Stomach (tissue), 9 donors: ENCODE measurements around the gene TARS2. TPM values are rescaled to one million over a fixed set of nuclear protein-coding genes. Genes with fewer than 3 reads are reported as not detected.
A peak's percentile ranks its signal among the peaks of the same experiment; 100 is the strongest.

Experiments used
- DNase-seq, 2 donors: peaks; one replicate each; pipeline versions ENCODE4 v3.0.0 to v3.0.0-alpha.2; 2013 to 2019
- H3K27ac ChIP-seq, 5 donors: fragments of 200-600 bp in 4 of 5; sonication (generic) in 4 of 5; one replicate each; pipeline ENCODE4 v1.5.1; 2013 to 2019; ENCODE audit warnings: mild to moderate bottlenecking in 1 of 5, moderate library complexity in 1 of 5
- H3K27me3 ChIP-seq, 3 donors: fragments of 200-600 bp; sonication (generic); one replicate each; pipeline ENCODE4 v1.5.1; 2017 to 2019; ENCODE audit warnings: mixed run types in 1 of 3
- H3K36me3 ChIP-seq, 4 donors: fragments of 200-600 bp; sonication (generic); 1 replicate in 3 of 4; 2 replicates in 1 of 4; pipeline ENCODE4 v1.5.1; 2016 to 2019
- H3K4me1 ChIP-seq, 4 donors: fragments of 200-600 bp; sonication (generic); one replicate each; pipeline ENCODE4 v1.5.1; 2016 to 2019
- H3K4me3 ChIP-seq, 4 donors: fragments of 200-600 bp; sonication (generic) in 3 of 4; one replicate each; pipeline ENCODE4 v1.5.1; 2016 to 2019; ENCODE audit warnings: mild to moderate bottlenecking in 1 of 4
- H3K9me3 ChIP-seq, 4 donors: fragments of 200-600 bp; sonication (generic); one replicate each; pipeline ENCODE4 v1.5.1; 2016 to 2019
- EP300 ChIP-seq: sonication (generic); formaldehyde crosslinking; IDR thresholded peaks from one replicate; pipeline ENCODE4 v1.6.1; 2017; ENCODE audit warnings: antibody characterized with exemption
- POLR2A ChIP-seq, 4 donors: fragments of 450-650 bp; IDR thresholded peaks; one replicate each; pipeline ENCODE4 v1.6.1; 2016; ENCODE audit warnings: antibody characterized with exemption in 4 of 4, control low read depth in 2 of 4, mild to moderate bottlenecking in 1 of 4, moderate library complexity in 1 of 4
- POLR2AphosphoS5 ChIP-seq, 3 donors: sonication (generic); formaldehyde crosslinking; IDR thresholded peaks; one replicate each; pipeline ENCODE4 v1.6.1; 2016; ENCODE audit warnings: antibody characterized with exemption in 3 of 3
- WGBS, 5 donors: extraction: QIAGEN DNeasy Blood & Tissue Kit in 3 of 5; methylation state at CpG; one replicate each; pipeline versions ENCODE4 v1.1.5 to v1.1.7; 2013 to 2018; 5-methylcytosine and 5-hydroxymethylcytosine counted together
- intact Hi-C: fragments of 100-400 bp; cut with DNase I; formaldehyde crosslinking; loops from one replicate; pipeline ENCODE4 v1.15.1; 2023; ENCODE audit warnings: low total_unique reads
- polyA plus RNA-seq, 3 donors: library from polyadenylated mRNA; stranded (reverse); fragments of 200-250 nt; gene quantifications; one replicate each; pipeline ENCODE4 v1.2.3, GENCODE V29; 2013
- total RNA-seq, 5 donors: library from RNA; depleted of rRNA; stranded (reverse); fragments of >200 nt; gene quantifications; one replicate each; pipeline versions ENCODE4 v1.1.0 to v1.2.3, GENCODE V29; 2014 to 2016
- TF ChIP-seq, protein P1 (sequence below), 7 experiments: fragments of 450-650 bp in 4 of 7; fragments of 200-600 bp in 3 of 7; sonication (generic) in 3 of 7; IDR thresholded peaks; one replicate each; pipeline ENCODE4 v1.5.1; 2016 to 2019; ENCODE audit warnings: antibody characterized with exemption in 7 of 7, control low read depth in 2 of 7, mild to moderate bottlenecking in 1 of 7
- donor health status: healthy with polysubstance abuse.
- donor health status: Bipolar disorder and iron deficiency.
- donor health status: healthy.

TARS2 gene
- total and polyA plus RNA-seq, 8 donors = 3.5 to 46.2 (median 11.0) TPM

DNA sequence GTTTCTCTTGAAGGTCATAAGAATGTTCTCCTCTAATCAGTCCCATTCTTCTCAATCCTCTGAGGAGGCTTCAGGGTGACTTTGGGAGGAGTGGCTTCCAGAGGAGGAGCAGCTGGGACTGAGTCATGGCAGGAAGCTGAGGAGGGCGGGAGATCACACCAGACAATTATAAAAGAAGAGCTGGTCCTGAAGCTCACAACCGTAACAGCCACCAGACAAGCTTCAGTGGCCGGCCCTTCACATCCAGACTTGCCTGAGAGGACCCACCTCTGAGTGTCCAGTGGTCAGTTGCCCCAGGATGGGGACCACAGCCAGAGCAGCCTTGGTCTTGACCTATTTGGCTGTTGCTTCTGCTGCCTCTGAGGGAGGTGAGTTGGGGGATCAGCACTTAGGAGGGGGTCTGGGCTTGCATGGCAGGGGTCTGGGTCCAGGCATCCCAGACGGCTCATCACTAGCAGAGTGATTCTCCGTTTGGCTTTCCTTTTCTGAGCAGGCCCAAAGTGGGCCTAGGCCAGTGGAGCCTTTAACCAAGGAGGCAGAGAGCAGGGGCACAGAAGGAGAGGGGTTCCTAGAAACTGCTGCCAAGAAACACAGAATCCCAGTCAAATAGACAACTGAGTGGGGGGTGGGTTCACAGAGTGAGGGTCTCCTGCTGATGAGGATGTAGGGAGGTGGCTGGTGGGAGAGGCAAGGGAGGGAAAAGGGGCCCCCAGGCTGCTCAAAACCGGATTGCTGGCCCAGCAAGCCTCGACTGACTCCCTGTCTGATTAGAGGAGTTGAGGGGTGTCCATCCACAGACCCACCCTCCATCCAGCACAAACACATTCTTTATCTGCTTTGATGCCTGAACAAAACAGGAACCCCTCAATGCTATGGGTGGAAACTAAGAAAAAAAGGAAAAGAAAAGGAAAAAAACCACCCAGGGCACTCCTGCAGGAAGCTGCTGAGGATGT is 21.0 kb downstream of the TARS2 start, which contains the start of gene ECM1:
ECM1 (plus strand) TSS at position 198 of the 953 bp plus-strand sequence; CDS start at position 299, 101 bp downstream.
- peak; percentile 33 to 60 for DNase-seq
- intact Hi-C loops = no loop called here
- peak within 1 kb of the TSS in 4 of 5 donors; percentile 60 to 71 (median 64) for H3K27ac ChIP-seq
- WGBS, 5 donors = 47 to 63% (median 53%) methylated on average over 6 to 7 of the region's 7 CpGs
- TF ChIP-seq POLR2A (IDR thresholded peaks at IDR 0.05) = no peak
- TF ChIP-seq POLR2AphosphoS5 (IDR thresholded peaks at IDR 0.05) = peak in 1 of 3 donors; percentile 21
- TF ChIP-seq EP300 = no peak
- TF ChIP-seq, protein P1, sequence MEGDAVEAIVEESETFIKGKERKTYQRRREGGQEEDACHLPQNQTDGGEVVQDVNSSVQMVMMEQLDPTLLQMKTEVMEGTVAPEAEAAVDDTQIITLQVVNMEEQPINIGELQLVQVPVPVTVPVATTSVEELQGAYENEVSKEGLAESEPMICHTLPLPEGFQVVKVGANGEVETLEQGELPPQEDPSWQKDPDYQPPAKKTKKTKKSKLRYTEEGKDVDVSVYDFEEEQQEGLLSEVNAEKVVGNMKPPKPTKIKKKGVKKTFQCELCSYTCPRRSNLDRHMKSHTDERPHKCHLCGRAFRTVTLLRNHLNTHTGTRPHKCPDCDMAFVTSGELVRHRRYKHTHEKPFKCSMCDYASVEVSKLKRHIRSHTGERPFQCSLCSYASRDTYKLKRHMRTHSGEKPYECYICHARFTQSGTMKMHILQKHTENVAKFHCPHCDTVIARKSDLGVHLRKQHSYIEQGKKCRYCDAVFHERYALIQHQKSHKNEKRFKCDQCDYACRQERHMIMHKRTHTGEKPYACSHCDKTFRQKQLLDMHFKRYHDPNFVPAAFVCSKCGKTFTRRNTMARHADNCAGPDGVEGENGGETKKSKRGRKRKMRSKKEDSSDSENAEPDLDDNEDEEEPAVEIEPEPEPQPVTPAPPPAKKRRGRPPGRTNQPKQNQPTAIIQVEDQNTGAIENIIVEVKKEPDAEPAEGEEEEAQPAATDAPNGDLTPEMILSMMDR (IDR thresholded peaks at IDR 0.05) = no peak
- no peaks in the 10 kb centered on the region for H3K27me3 ChIP-seq
- H3K36me3 ChIP-seq = peaks cover 26 to 62% (median 57%) of the 10 kb centered on the region in 4 donors
- peak within 1 kb of the TSS in 3 of 4 donors; percentile 5 to 15 (median 7) for H3K4me3 ChIP-seq
- H3K4me1 ChIP-seq = peaks cover 0 to 28% (median 9%) of the 10 kb centered on the region in 4 donors
- H3K9me3 ChIP-seq = no peaks in the 10 kb centered on the region

DNA sequence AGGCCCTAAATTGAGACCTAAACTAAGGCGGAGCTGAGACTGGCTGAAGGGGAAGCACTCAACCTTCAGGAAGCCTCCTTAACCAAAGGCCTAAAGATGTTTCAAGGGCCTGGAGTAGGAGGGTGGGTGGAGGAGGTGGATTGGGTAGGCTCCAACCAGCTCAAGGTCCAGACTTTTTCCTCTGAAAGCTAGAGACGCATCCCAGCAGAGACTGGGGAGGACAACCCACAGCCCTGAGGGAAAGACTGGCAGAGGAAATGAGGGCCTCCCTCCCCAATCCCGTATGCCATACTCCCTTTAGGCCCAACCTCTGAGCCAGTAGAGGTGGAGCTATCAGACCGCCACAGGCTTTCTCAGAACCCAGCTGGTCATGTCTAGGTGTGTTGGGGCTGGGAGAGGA is 21.8 kb downstream of the TARS2 start:
- no peaks in the 10 kb centered on the region for H3K27me3 ChIP-seq
- intact Hi-C loops = no loop called here
- H3K4me3 ChIP-seq = no peak overlapping the region
- H3K9me3 ChIP-seq = no peaks in the 10 kb centered on the region
- H3K27ac ChIP-seq = peak overlapping the region in 3 of 5 donors; percentile 61 to 71 (median 67)
- H3K36me3 ChIP-seq = peaks cover 26 to 57% (median 52%) of the 10 kb centered on the region in 4 donors
- 68 to 80% (median 73%) methylated on average over 4 of the region's 4 CpGs for WGBS, 5 donors
- no peak for DNase-seq
- TF ChIP-seq POLR2A (IDR thresholded peaks at IDR 0.05) = no peak
- TF ChIP-seq, protein P1 (IDR thresholded peaks at IDR 0.05) = no peak
- no peak for TF ChIP-seq EP300
- no peak for TF ChIP-seq POLR2AphosphoS5 (IDR thresholded peaks at IDR 0.05)
- H3K4me1 ChIP-seq = peaks cover 0 to 34% (median 9%) of the 10 kb centered on the region in 4 donors

DNA sequence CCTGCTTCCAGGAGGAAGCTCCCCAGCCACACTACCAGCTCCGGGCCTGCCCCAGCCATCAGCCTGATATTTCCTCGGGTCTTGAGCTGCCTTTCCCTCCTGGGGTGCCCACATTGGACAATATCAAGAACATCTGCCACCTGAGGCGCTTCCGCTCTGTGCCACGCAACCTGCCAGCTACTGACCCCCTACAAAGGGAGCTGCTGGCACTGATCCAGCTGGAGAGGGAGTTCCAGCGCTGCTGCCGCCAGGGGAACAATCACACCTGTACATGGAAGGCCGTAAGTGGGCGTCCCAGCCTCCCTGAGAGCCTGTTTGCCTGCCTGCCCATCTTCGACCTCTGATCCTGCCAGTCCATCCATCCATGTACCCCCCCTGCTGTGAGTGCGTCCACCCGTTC is 24.3 kb downstream of the TARS2 start:
- no peak overlapping the region for H3K4me3 ChIP-seq
- peaks cover 19 to 54% (median 23%) of the 10 kb centered on the region in 4 donors for H3K4me1 ChIP-seq
- no peaks in the 10 kb centered on the region for H3K27me3 ChIP-seq
- TF ChIP-seq EP300 = no peak
- no peak for TF ChIP-seq POLR2AphosphoS5 (IDR thresholded peaks at IDR 0.05)
- TF ChIP-seq, protein P1 (IDR thresholded peaks at IDR 0.05) = no peak
- no peak for TF ChIP-seq POLR2A (IDR thresholded peaks at IDR 0.05)
- peak in 1 of 2 donors; percentile 61 for DNase-seq
- WGBS, 5 donors = 70 to 89% (median 88%) methylated on average over 6 to 12 of the region's 12 CpGs
- peaks cover 5 to 31% (median 26%) of the 10 kb centered on the region in 4 donors for H3K36me3 ChIP-seq
- intact Hi-C loops = no loop called here
- no peaks in the 10 kb centered on the region for H3K9me3 ChIP-seq
- H3K27ac ChIP-seq = no peak overlapping the region

DNA sequence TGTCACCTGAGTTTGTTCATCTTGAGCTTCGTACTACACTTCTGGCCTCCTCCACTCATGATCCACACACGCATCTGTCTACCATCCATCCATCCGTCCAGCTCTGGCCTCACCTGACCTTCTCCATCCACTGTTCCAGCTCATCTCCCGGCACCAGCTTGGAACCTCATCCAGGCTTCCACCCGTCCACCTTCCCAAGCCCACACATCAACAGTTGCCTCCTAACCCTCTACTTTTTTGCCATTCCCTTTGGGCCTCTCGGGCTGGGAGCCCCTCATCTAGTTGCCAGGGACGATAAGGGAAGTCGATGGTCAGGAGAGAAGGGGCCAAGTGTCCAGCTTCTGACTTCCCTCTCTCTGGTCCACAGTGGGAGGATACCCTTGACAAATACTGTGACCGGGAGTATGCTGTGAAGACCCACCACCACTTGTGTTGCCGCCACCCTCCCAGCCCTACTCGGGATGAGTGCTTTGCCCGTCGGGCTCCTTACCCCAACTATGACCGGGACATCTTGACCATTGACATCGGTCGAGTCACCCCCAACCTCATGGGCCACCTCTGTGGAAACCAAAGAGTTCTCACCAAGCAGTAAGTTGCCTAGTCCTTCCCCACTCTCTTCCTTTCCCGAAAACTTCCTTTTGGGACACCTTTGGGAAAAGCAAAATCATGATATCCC is 24.9 kb downstream of the TARS2 start:
- intact Hi-C loops = no loop called here
- no peak overlapping the region for H3K27ac ChIP-seq
- H3K4me1 ChIP-seq = peaks cover 20 to 60% (median 25%) of the 10 kb centered on the region in 4 donors
- peaks cover 0 to 25% (median 21%) of the 10 kb centered on the region in 4 donors for H3K36me3 ChIP-seq
- TF ChIP-seq EP300 (no peak), POLR2A (IDR thresholded peaks at IDR 0.05) (no peak), POLR2AphosphoS5 (IDR thresholded peaks at IDR 0.05) (no peak)
- TF ChIP-seq, protein P1 (IDR thresholded peaks at IDR 0.05) = no peak
- no peak overlapping the region for H3K4me3 ChIP-seq
- no peaks in the 10 kb centered on the region for H3K27me3 ChIP-seq
- 84 to 94% (median 89%) methylated on average over 17 of the region's 17 CpGs for WGBS, 5 donors
- no peaks in the 10 kb centered on the region for H3K9me3 ChIP-seq
- DNase-seq = no peak
